ENCODE data around the gene PAQR8.

PAQR8 gene

GRCh38 chr6:52389264-52389625 lies 27.3 kb downstream of the PAQR8 start:
- TF ChIP-seq EZH2 (optimal IDR thresholded peaks at IDR 0.05; ENCODE audit: low read depth, low read length) (no peak), CTCF (IDR thresholded peaks at IDR 0.05; ENCODE audit: low read length) (no peak), EZH2phosphoT487 (IDR thresholded peaks at IDR 0.05; ENCODE audit: low read length) (no peak)
- Histone ChIP-seq H3K4me1 (ENCODE audit: low read length) (peaks cover 39% of the 10 kb centered on the region), H3K9me2 (replicated peaks; ENCODE audit: insufficient read depth, low read length) (no peaks in the 10 kb centered on the region), H3K9ac (ENCODE audit: low read length) (peak overlapping the region; percentile 69), H3K27ac (ENCODE audit: low read length) (peak overlapping the region; percentile 95; the same call in 1 of the 2 replicates), H2AFZ (ENCODE audit: low read length) (no peak overlapping the region), H3K79me2 (ENCODE audit: low read length) (no peaks in the 10 kb centered on the region), H3K4me2 (ENCODE audit: low read depth, low read length) (peak overlapping the region; percentile 97), H3F3A (ENCODE audit: insufficient read depth, low read length) (peaks cover 32% of the 10 kb centered on the region), H4K20me1 (ENCODE audit: insufficient read depth, low read length) (no peaks in the 10 kb centered on the region), H3K36me3 (replicated peaks; ENCODE audit: insufficient read depth, low read length) (no peaks in the 10 kb centered on the region), H3K27me3 (replicated peaks; ENCODE audit: insufficient read depth, low read length) (no peaks in the 10 kb centered on the region), H3K9me3 (replicated peaks; ENCODE audit: insufficient read depth, low read length) (no peaks in the 10 kb centered on the region), H3K4me3 (ENCODE audit: low read length) (peak overlapping the region; percentile 36; the same call in 1 of the 2 replicates)
- no peak for DNase-seq

GRCh38 chr6:52389626-52390360 lies 27.8 kb downstream of the PAQR8 start:
- peak overlapping the region; percentile 97 for H3K4me2 ChIP-seq (ENCODE audit: low read depth, low read length)
- DNase-seq, result peak; percentile 49
- no peaks in the 10 kb centered on the region for H4K20me1 ChIP-seq (ENCODE audit: insufficient read depth, low read length)
- H3F3A ChIP-seq (ENCODE audit: insufficient read depth, low read length), result peaks cover 38% of the 10 kb centered on the region
- TF ChIP-seq EZH2phosphoT487 (IDR thresholded peaks at IDR 0.05; ENCODE audit: low read length) (no peak), CTCF (IDR thresholded peaks at IDR 0.05; ENCODE audit: low read length) (peak; percentile 24; the same call in 1 of the 2 replicates)
- no peaks in the 10 kb centered on the region for H3K36me3 ChIP-seq (replicated peaks; ENCODE audit: insufficient read depth, low read length)
- H3K27me3 ChIP-seq (replicated peaks; ENCODE audit: insufficient read depth, low read length), result no peaks in the 10 kb centered on the region
- no peaks in the 10 kb centered on the region for H3K9me3 ChIP-seq (replicated peaks; ENCODE audit: insufficient read depth, low read length)
- H3K9ac ChIP-seq (ENCODE audit: low read length), result peak overlapping the region; percentile 69
- peak overlapping the region; percentile 19; the same call in 1 of the 2 replicates for H2AFZ ChIP-seq (ENCODE audit: low read length)
- no peaks in the 10 kb centered on the region for H3K9me2 ChIP-seq (replicated peaks; ENCODE audit: insufficient read depth, low read length)
- H3K4me1 ChIP-seq (ENCODE audit: low read length), result peaks cover 37% of the 10 kb centered on the region
- no peaks in the 10 kb centered on the region for H3K79me2 ChIP-seq (ENCODE audit: low read length)
- peak overlapping the region; percentile 95 for H3K27ac ChIP-seq (ENCODE audit: low read length)
- peak overlapping the region; percentile 36; the same call in 1 of the 2 replicates for H3K4me3 ChIP-seq (ENCODE audit: low read length)

GRCh38 chr6:52390361-52390727 lies 28.4 kb downstream of the PAQR8 start:
- Histone ChIP-seq H4K20me1 (ENCODE audit: insufficient read depth, low read length) (no peaks in the 10 kb centered on the region), H3K9me3 (replicated peaks; ENCODE audit: insufficient read depth, low read length) (no peaks in the 10 kb centered on the region), H3K4me2 (ENCODE audit: low read depth, low read length) (peak overlapping the region; percentile 97), H3K9me2 (replicated peaks; ENCODE audit: insufficient read depth, low read length) (no peaks in the 10 kb centered on the region), H3K9ac (ENCODE audit: low read length) (peak overlapping the region; percentile 69), H3F3A (ENCODE audit: insufficient read depth, low read length) (peaks cover 39% of the 10 kb centered on the region), H3K27me3 (replicated peaks; ENCODE audit: insufficient read depth, low read length) (no peaks in the 10 kb centered on the region), H3K79me2 (ENCODE audit: low read length) (no peaks in the 10 kb centered on the region), H2AFZ (ENCODE audit: low read length) (peak overlapping the region; percentile 19; the same call in 1 of the 2 replicates), H3K4me1 (ENCODE audit: low read length) (peaks cover 38% of the 10 kb centered on the region), H3K36me3 (replicated peaks; ENCODE audit: insufficient read depth, low read length) (no peaks in the 10 kb centered on the region), H3K27ac (ENCODE audit: low read length) (peak overlapping the region; percentile 95), H3K4me3 (ENCODE audit: low read length) (peak overlapping the region; percentile 36; the same call in 1 of the 2 replicates)
- TF ChIP-seq EZH2phosphoT487 (IDR thresholded peaks at IDR 0.05; ENCODE audit: low read length), result no peak
- TF ChIP-seq EZH2 (optimal IDR thresholded peaks at IDR 0.05; ENCODE audit: low read depth, low read length), result no peak
- no peak for TF ChIP-seq CTCF (IDR thresholded peaks at IDR 0.05; ENCODE audit: low read length)
- DNase-seq, result peak; percentile 76
